Esophagus muscularis mucosa (tissue), 4 donors: ENCODE measurements around the gene PON1. TPM values are rescaled to one million over a fixed set of nuclear protein-coding genes. Genes with fewer than 3 reads are reported as not detected.

Experiments
- DNase-seq: peaks from one replicate; pipeline ENCODE4 v3.0.0-alpha.2; 2017; ENCODE audit errors: extremely low spot score
- H3K27ac ChIP-seq, 4 donors: fragments of 200-600 bp; sonication (generic); replicated peaks in 1 of 4; 1 replicate in 3 of 4; 2 replicates in 1 of 4; pipeline ENCODE4 v1.5.1; 2016 to 2019; ENCODE audit warnings: mild to moderate bottlenecking in 1 of 4
- H3K27me3 ChIP-seq, 4 donors: fragments of 200-600 bp; sonication (generic); one replicate each; pipeline versions ENCODE4 v1.5.1 to v1.6.0; 2016 to 2019
- H3K36me3 ChIP-seq, 4 donors: fragments of 200-600 bp; sonication (generic); one replicate each; pipeline ENCODE4 v1.5.1; 2016 to 2019
- H3K4me1 ChIP-seq, 4 donors: fragments of 200-600 bp; sonication (generic); one replicate each; pipeline ENCODE4 v1.5.1; 2016 to 2019
- H3K4me3 ChIP-seq, 4 donors: fragments of 200-600 bp; sonication (generic); 1 replicate in 2 of 4; 2 replicates in 2 of 4; pipeline ENCODE4 v1.5.1; 2016 to 2019; ENCODE audit warnings: mild to moderate bottlenecking in 4 of 4, moderate library complexity in 1 of 4
- H3K9me3 ChIP-seq, 4 donors: fragments of 200-600 bp; sonication (generic); 1 replicate in 3 of 4; 2 replicates in 1 of 4; pipeline ENCODE4 v1.5.1; 2016 to 2019
- EP300 ChIP-seq: sonication (generic); formaldehyde crosslinking; IDR thresholded peaks from one replicate; pipeline ENCODE4 v1.6.1; 2017; ENCODE audit warnings: antibody characterized with exemption
- POLR2A ChIP-seq: fragments of 450-650 bp; IDR thresholded peaks from one replicate; pipeline ENCODE4 v1.6.1; 2017; ENCODE audit warnings: antibody characterized with exemption, moderate library complexity, mild to moderate bottlenecking, low read depth
- POLR2AphosphoS5 ChIP-seq, 2 donors: sonication (generic); formaldehyde crosslinking; IDR thresholded peaks; one replicate each; pipeline ENCODE4 v1.6.1; 2017; ENCODE audit warnings: antibody characterized with exemption in 2 of 2
- WGBS: methylation state at CpG from one replicate; pipeline ENCODE4 v1.1.5; 2018; 5-methylcytosine and 5-hydroxymethylcytosine counted together
- intact Hi-C: fragments of 100-400 bp; cut with DNase I; formaldehyde crosslinking; loops from one replicate; pipeline ENCODE4 v1.15.1; 2023
- small RNA-seq, 3 donors: library from RNA; depleted of rRNA; stranded (forward); fragments of <200 nt; gene quantifications; one replicate each; pipeline ENCODE3, GENCODE V24; 2016
- total RNA-seq, 4 donors: library from RNA; depleted of rRNA; stranded (reverse); fragments of >200 nt; gene quantifications; one replicate each; pipeline versions ENCODE4 v1.1.0 to v1.2.1, GENCODE V29; 2016
- TF ChIP-seq, protein P1 (sequence below), 3 experiments: fragments of 200-600 bp in 2 of 3; fragments of 450-650 bp in 1 of 3; sonication (generic) in 2 of 3; IDR thresholded peaks; one replicate each; pipeline ENCODE4 v1.5.1; 2017 to 2019; ENCODE audit warnings: antibody characterized with exemption in 3 of 3, mild to moderate bottlenecking in 2 of 3, moderate library complexity in 1 of 3

The PON1 gene
- total RNA-seq, 4 donors from 2014 or later = not detected

DNA sequence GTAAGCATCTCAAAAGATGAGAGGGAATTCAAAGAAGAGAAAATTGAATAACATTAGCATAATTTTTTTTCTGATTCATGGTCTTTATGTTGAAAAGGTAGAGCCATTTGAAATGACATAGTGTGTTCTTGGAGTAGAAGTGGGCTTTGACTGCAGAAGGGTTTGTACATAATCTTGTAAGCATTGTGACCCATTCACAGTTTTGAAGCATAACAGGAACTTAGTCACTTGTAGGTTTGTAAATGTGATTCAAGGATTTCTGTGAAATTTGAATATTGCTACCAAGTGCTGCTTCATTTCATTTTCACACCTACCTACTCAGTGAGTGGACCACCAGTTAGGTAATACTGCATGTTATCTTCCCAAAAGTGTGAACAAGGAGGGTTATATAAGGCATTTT is 68.6 kb downstream of the PON1 start:
- intact Hi-C loops = no loop called here
- Histone ChIP-seq H3K9me3 (no peaks in the 10 kb centered on the region), H3K36me3 (peaks cover 0 to 5% (median 0%) of the 10 kb centered on the region in 4 donors), H3K27ac (no peak overlapping the region), H3K4me3 (no peak overlapping the region), H3K27me3 (no peaks in the 10 kb centered on the region), H3K4me1 (no peaks in the 10 kb centered on the region)
- no peak for DNase-seq
- no peak for TF ChIP-seq POLR2AphosphoS5 (IDR thresholded peaks at IDR 0.05)

DNA sequence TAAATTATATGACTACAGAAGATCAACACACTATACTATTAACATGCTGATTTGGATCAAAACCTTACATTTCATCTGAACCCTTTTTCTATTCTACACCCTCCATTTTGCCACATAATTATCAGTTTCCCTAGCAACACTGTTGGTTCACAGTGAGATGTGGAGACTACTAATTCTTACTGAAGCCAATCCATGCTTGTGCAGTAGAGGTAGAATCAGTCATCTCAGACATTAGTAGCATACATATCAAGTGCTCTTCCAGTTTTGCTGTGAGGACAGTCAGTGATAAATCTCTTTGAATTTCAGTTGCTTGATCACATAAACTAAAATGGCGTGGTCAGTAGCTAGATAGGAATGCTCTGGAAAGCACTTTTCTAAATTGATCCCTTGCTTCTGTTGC is 70.3 kb downstream of the PON1 start:
- DNase-seq = no peak
- H3K9me3 ChIP-seq = no peaks in the 10 kb centered on the region
- no peaks in the 10 kb centered on the region for H3K27me3 ChIP-seq
- H3K4me1 ChIP-seq = no peaks in the 10 kb centered on the region
- WGBS = 100% methylated on average over 1 of the region's 1 CpG
- intact Hi-C loops = no loop called here
- TF ChIP-seq POLR2AphosphoS5 (IDR thresholded peaks at IDR 0.05) (no peak), POLR2A (no peak), EP300 (no peak)
- TF ChIP-seq, protein P1, sequence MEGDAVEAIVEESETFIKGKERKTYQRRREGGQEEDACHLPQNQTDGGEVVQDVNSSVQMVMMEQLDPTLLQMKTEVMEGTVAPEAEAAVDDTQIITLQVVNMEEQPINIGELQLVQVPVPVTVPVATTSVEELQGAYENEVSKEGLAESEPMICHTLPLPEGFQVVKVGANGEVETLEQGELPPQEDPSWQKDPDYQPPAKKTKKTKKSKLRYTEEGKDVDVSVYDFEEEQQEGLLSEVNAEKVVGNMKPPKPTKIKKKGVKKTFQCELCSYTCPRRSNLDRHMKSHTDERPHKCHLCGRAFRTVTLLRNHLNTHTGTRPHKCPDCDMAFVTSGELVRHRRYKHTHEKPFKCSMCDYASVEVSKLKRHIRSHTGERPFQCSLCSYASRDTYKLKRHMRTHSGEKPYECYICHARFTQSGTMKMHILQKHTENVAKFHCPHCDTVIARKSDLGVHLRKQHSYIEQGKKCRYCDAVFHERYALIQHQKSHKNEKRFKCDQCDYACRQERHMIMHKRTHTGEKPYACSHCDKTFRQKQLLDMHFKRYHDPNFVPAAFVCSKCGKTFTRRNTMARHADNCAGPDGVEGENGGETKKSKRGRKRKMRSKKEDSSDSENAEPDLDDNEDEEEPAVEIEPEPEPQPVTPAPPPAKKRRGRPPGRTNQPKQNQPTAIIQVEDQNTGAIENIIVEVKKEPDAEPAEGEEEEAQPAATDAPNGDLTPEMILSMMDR (IDR thresholded peaks at IDR 0.05) = no peak
- no peak overlapping the region for H3K4me3 ChIP-seq
- H3K27ac ChIP-seq = no peak overlapping the region
- peaks cover 0 to 5% (median 0%) of the 10 kb centered on the region in 4 donors for H3K36me3 ChIP-seq

GRCh38 chr7:95251966-95252365 is 72.4 kb downstream of the PON1 start:
- TF ChIP-seq POLR2A = no peak
- TF ChIP-seq, protein P1 (IDR thresholded peaks at IDR 0.05) = no peak
- no peak for TF ChIP-seq POLR2AphosphoS5 (IDR thresholded peaks at IDR 0.05)
- no peak for TF ChIP-seq EP300
- no peaks in the 10 kb centered on the region for H3K9me3 ChIP-seq
- intact Hi-C loops = no loop called here
- no peaks in the 10 kb centered on the region for H3K27me3 ChIP-seq
- H3K36me3 ChIP-seq = peaks cover 0 to 5% (median 0%) of the 10 kb centered on the region in 4 donors
- H3K4me3 ChIP-seq = no peak overlapping the region
- H3K4me1 ChIP-seq = peaks cover 0 to 2% (median 0%) of the 10 kb centered on the region in 4 donors
- WGBS = 84% methylated on average over 1 of the region's 1 CpG
- no peak overlapping the region for H3K27ac ChIP-seq
- DNase-seq = no peak

GRCh38 chr7:95250571-95250970 is 73.8 kb downstream of the PON1 start:
- Histone ChIP-seq H3K4me1 (peaks cover 0 to 8% (median 0%) of the 10 kb centered on the region in 4 donors), H3K36me3 (peaks cover 0 to 5% (median 0%) of the 10 kb centered on the region in 4 donors), H3K4me3 (no peak overlapping the region), H3K27me3 (no peaks in the 10 kb centered on the region), H3K27ac (no peak overlapping the region), H3K9me3 (no peaks in the 10 kb centered on the region)
- no peak for DNase-seq
- no peak for TF ChIP-seq EP300
- TF ChIP-seq, protein P1 (IDR thresholded peaks at IDR 0.05) = no peak
- TF ChIP-seq POLR2A = no peak
- TF ChIP-seq POLR2AphosphoS5 (IDR thresholded peaks at IDR 0.05) = no peak
- 76% methylated on average over 6 of the region's 6 CpGs for WGBS
- intact Hi-C loops = no loop called here

Small RNA genes lying within 50 kb of the gene (small RNA-seq; reads per million reads assigned to genes)
- gene AC004022.2 = 0 reads per million in 3 donors

Other genes starting within 250 kb of the PON1 start
- 1 to 10 TPM in 1 of 4 donors, under 1 TPM in 2, not detected in 1; 0.50 to 1.2 (median 0.63) TPM for gene PON3, start 71.8 kb upstream of the PON1 start, total RNA-seq
- gene PON2, start 110.5 kb upstream of the PON1 start, total RNA-seq = 10 to 100 TPM; 48.2 to 67.3 (median 55.4) TPM
- under 1 TPM in 2 of 4 donors, not detected in 2; under 0.01 to 0.32 TPM for gene ASB4, start 161.4 kb upstream of the PON1 start, total RNA-seq